GM19452 (cell line): Measurements from ENCODE around the gene RXFP4.
"Not testable (repeated sequence)": the region's sequence is repeated elsewhere in the genome, so short reads cannot be mapped to it uniquely, and the experiment has no call there.

Experiments
- ATAC-seq: cut with Tn5 transposase; IDR thresholded peaks from one replicate; pipeline ENCODE4 v1.9.1; 2021; ENCODE audit not compliant: unreplicated experiment

Gene RXFP4

DNA sequence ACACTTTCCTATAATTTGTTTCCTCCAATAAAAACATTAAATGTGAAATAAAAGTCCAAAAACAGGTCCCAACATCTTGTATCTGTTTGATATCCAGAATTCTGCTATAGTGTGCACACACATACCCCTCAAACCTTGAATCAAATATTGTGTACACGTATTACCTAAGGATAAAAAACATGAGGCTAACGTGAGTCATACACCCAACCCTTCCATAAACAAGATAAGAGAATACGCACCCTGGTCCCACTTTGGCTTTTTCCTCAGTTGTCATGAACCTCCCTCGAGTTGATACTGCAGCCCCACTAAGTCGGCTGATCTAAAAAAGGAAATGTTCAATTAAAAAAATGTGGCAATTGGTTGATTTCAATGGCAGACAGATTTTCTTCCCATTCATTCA, 12.4 kb upstream of the RXFP4 start:
- ATAC-seq: no peak

DNA sequence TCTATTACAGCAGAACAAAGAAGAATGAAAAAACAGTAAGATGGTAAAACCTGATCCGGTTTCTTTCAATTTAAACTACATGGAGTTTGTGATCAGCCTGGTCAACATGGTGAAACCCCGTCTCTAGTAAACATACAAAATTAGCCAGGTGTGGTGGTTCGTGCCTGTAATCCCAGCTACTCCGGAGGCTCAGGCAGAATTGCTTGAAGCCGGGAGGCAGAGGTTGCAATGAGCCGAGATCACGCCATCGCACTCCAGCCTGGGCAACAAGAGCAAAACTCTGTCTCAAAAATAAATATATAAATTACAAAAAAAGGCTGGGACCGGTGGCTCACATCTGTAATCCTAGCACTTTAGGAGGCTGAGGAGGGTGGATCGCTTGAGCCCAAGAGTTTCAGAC, 10.7 kb upstream of the RXFP4 start:
- not testable (repeated sequence) for ATAC-seq

DNA sequence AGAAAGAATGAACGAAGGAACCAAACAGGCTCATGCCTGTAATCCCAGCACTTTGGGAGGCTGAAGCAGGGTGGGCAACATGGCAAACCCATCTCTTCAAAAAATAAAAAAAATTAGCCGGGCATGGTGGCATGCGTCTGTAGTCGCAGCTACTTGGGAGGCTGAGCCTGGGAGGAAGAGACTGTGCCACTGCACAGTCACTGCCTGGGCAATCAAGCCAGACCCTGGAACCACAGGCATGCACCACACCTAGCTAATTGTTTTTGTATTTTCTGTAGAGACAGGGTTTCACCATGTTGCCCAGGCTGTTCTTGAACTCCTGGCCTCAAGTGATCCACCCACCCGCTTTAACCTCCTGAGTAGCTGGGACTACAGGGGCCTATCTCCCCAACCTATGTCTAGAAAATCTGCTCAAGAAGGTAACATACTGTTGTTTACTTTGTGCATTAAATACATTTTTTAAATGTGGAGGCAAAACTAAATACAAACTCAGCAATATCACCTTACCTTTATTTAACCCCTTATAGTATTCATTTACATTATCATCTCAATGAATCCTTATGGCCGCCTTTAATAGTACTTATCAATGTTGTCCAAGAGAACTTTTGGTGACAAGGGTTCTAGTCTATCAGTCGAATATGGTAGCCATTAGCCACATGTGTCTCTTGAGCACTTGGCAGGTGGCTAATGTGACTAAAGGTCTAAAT, 10.0 kb upstream of the RXFP4 start:
- no peak for ATAC-seq

DNA sequence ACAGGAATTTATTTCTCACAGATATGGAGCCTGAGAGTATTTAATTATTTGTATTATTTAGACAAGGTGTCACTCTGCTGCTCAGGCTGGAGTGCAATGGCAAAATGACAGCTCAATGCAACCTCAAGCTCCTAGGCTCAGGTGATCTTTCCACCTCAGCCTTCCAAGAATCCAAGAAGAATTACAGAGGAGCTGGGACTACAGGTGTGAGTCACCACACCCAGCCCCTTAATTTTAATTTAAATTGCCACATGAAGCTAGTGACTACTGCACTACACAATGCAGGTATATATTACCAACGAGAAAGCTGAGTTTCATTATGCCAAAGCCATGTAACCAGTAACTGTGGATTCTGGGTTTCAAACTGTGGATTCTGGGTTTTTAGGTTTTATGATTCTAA, 9.4 kb upstream of the RXFP4 start:
- ATAC-seq: no peak

DNA sequence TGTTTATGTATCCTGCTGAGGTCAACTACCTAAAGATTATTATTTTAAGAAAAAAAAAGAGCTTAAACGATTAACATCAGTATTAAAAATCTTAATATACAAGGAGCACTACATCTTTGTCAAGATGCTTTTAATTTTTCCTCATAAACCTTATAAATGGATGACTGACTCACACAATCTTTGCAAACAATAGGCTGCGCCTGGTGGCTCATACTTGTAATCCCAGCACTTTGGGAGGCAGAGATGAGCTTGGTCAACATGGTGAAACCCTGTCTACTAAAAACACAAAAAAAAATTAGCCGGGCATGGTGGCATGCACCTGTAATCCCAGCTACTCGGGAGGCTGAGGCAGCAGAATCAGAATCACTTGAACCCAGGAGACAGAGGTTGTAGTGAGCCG, 9.0 kb upstream of the RXFP4 start:
- no peak for ATAC-seq

GRCh38 chr1:155933591-155934096, 7.8 kb upstream of the RXFP4 start:
- ATAC-seq: no peak

- peak; percentile 95 for ATAC-seq
Measured at GRCh38 chr1:155934097-155934935, 7.1 kb upstream of the RXFP4 start, which contains the start of gene KHDC4. TSS of gene KHDC4 (minus strand) at chr1:155934413. CDS start at chr1:155934373, 40 bp downstream.

GRCh38 chr1:155934936-155935590, 6.4 kb upstream of the RXFP4 start:
- no peak for ATAC-seq

DNA sequence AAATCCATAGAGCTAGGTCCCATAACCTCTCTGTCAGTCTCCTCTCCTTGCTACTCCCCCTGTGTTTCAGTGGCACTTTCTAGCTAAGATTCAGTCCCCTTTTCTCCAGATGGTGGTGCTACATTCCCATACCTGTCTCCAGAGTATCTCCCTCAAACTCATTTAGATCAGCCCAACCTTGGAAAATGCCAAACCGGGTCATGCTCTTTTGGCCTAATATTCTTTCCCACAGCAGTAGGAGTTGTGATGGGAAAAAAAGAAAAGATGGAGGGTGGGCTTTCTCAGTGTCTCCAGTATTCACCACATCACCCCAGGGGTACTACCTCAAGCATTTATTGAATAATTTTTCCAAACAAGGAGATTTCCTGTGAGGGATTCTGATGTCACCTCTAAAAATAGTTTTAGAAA, 3.2 kb upstream of the RXFP4 start:
- ATAC-seq: no peak

- no peak for ATAC-seq
Measured at GRCh38 chr1:155940482-155940992, 901 bp upstream of the RXFP4 start.

- no peak for ATAC-seq
Measured at GRCh38 chr1:155941845-155942531, 550 bp downstream of the RXFP4 start.

DNA sequence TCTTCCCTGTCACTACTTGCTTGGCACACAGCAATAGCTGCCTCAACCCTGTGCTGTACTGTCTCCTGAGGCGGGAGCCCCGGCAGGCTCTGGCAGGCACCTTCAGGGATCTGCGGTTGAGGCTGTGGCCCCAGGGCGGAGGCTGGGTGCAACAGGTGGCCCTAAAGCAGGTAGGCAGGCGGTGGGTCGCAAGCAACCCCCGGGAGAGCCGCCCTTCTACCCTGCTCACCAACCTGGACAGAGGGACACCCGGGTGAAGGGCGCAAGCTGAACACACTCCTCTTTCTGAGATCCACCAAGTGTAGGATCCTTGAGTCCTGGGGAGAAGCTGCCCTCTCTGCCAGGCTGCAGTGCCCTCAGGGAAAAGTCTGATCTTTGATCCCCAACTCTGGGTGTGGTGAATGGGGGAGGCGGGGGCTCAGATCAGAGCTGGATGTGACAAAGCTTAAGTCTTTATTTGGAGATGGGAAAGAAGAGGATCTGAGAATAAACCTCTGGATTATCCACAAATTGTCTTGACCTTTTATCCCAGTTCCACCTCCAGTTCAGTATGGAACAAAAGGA, 1.2 kb downstream of the RXFP4 start:
- ATAC-seq: no peak

DNA sequence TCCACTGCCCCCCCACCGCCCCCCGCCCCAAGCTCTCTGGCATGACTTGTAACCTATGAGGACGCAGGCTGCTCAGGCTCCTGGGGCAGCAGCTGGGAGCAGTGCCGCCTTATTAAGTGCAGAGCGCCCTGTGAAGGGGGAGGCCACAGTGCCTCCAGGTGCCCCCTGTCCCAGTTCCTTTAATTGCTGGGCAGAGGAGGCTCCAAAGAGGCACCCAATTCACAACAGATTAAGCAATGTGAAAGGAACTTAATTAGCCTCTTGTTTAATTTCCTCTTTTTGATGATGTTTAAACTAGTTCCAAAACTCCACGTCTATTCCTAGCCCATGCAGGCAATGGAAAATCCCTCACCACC, 3.0 kb downstream of the RXFP4 start:
- ATAC-seq: no peak

- peak; percentile 21 for ATAC-seq
Measured at GRCh38 chr1:155946633-155947219, 5.3 kb downstream of the RXFP4 start.

- ATAC-seq: no peak
Measured at GRCh38 chr1:155947292-155947691, 5.9 kb downstream of the RXFP4 start.

DNA sequence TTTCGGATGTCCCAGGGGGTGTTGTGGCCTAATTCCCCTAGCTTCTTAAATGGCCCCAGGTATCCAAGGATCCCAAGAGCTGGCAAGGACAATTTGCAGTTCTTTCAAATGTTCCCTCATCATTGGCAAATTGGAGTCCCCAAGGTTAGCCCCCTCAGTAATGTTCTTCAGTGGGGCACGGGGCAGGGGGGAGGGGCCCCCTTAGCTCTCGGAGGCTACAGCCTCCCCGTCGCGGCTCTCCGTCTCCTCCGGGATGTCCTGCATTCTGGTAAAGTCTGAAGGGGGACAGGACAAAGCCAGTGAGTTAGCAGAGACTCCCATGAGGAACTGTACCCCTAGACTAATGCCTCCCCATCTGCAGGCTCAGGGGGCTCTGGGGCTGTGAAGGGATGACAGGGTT, 6.3 kb downstream of the RXFP4 start:
- ATAC-seq: no peak

DNA sequence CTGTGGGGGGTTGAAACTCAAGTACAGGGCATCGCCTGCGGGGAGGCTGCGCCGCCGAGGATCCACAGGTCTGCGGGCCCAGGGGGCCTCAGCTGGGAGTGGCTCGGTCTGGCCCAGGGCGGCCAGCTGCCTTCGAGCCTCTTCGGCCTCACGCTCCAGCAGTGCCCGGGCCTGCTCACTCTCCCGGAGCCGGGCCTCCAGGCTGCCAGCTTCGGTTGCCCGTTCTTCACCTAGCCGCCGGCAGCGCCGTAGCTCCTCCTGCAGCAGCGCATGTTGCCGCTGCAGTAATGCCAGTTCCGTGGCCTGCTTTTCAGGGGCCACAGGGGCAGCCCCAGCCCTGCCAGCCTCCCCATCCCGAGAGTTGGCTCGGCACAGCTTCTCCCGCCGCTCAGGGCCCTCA, 9.4 kb downstream of the RXFP4 start:
- ATAC-seq: no peak

DNA sequence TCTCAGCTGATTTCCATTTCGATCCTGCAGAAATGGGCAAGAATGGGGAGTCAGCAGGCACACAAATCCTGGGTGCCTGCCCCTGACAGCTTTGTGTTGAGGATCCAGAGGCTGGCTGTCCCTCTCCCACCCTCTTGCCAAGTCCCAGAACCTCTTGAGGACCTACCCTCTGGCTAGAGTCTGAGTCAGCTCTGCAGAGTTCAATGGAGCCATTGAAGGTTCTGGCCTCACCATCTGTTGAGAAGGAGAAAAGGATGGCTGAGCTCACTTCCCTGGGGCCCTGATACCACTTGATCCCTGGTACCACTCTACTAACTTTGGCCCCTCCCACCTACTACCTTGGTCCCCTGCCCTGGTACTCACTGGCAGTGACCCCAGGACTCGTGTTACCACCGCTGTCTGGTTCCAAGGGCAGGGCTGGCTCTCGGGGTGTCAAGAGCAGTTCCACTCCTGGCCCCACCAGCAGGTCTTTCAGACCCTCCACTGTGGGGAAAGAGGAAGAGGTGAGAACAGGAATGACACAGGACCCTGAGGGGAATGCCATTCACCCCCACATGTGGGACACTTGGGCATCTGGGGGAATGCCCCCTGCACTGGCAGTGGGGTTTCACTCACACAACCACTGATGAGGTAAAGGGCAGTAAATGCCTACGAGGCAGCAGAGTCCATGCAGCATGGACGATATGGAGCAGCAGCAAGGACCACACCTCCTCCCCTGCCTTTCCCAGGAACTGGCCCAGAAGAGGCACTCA, 10.5 kb downstream of the RXFP4 start:
- ATAC-seq: no peak

DNA sequence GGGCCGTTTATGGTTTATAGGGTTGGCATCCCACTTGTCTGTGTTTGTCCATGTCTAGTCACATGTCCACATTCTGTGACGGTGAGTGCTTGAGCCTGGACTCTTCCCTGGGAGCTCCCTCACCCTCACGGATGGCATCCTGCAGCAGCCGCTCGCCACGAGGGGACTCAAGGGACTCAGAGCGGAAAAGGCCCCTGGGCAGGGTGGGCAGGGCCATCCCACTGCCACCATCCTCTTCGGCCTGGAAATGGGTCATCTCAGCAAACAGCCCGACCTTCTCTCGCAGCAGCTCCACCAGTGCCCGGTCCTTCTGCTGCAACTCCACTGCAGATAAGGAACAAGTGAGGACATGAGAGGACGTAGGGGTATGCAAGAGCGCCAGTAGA, 11.1 kb downstream of the RXFP4 start:
- ATAC-seq: no peak

DNA sequence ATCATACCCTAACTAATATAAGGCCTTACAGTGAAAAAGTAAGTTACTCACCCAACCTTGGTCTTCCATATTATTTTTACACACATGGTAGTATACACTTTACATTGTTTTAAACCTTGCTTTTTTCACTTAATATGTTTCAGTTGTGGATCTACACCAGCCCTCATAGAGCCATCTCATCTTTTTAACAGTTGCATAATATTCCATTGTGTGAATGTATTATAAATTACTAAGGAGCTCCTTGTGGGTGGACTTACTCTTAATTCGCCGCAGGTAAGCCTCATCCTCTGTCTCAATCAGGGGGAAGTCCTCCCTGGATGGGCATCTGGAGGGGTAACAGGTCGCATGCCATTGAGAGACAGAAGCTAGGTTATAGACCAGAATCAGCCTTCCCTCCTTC, 13.2 kb downstream of the RXFP4 start:
- ATAC-seq: no peak
